Measurements from ENCODE around the gene GC. TPM values are rescaled to one million over a fixed set of nuclear protein-coding genes. Genes with fewer than 3 reads are reported as not detected.

GC gene
- total and polyA plus RNA-seq, 9 of the 15 experiments (the other 6 are each of a cell fraction or from before 2014, with no cell fraction given): 0.44 TPM; not detected in 8

DNA sequence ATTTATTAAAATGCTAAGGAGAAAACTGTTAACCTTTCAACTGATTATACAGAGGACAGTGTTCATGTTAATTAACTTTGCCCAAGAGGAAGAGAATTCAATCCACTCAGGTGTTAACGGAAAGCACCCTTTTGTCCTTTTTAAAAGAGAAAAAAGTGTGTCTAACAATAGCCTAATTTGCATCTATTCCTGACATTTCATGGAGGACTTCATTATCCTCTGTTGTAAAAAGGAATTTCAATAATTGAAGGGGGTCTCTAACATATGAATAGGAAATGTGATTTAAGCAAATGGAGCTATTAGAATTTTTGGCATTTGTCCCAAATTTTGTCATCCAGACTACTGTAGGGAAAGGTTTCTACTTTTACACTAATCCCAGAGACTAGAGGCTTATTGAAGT is 44.6 kb upstream of the GC start:
- peaks cover 4% of the 10 kb centered on the region in 2 experiments; a peak in 2 of 5 replicates for H3K4me1 ChIP-seq (replicated peaks in 1 of 2; ENCODE audit: control insufficient read depth in 2 of 2, insufficient read depth in 2 of 2, low read length in 2 of 2)
- H2AFZ ChIP-seq (ENCODE audit: low read depth, low read length): no peak overlapping the region
- no peaks in the 10 kb centered on the region for H3K79me2 ChIP-seq (ENCODE audit: control insufficient read depth, insufficient read depth, low read length)
- no peaks in the 10 kb centered on the region for H3K27me3 ChIP-seq (ENCODE audit: control insufficient read depth in 2 of 2, insufficient read depth in 2 of 2, low read length in 2 of 2)
- TF ChIP-seq, protein P1, sequence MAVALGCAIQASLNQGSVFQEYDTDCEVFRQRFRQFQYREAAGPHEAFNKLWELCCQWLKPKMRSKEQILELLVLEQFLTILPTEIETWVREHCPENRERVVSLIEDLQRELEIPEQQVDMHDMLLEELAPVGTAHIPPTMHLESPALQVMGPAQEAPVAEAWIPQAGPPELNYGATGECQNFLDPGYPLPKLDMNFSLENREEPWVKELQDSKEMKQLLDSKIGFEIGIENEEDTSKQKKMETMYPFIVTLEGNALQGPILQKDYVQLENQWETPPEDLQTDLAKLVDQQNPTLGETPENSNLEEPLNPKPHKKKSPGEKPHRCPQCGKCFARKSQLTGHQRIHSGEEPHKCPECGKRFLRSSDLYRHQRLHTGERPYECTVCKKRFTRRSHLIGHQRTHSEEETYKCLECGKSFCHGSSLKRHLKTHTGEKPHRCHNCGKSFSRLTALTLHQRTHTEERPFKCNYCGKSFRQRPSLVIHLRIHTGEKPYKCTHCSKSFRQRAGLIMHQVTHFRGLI (CRISPR knock-in tag; IDR thresholded peaks at IDR 0.05): no peak
- TF ChIP-seq SPI1 (IDR thresholded peaks at IDR 0.05; ENCODE audit: borderline replicate concordance, low read depth, low read length) (no peak), STAG1 (CRISPR knock-in tag; IDR thresholded peaks at IDR 0.05; ENCODE audit: borderline replicate concordance) (no peak), RUNX1 (IDR thresholded peaks at IDR 0.05; ENCODE audit: low read depth) (no peak), ZNF3 (CRISPR knock-in tag; IDR thresholded peaks at IDR 0.05) (no peak), ZNF551 (CRISPR knock-in tag; IDR thresholded peaks at IDR 0.05) (no peak), ZNF354B (CRISPR knock-in tag; IDR thresholded peaks at IDR 0.05) (no peak), YBX1 (IDR thresholded peaks at IDR 0.05) (no peak), MYBL2 (IDR thresholded peaks at IDR 0.05; ENCODE audit: low read depth) (no peak), MYBL2 (CRISPR knock-in tag; IDR thresholded peaks at IDR 0.05; ENCODE audit: borderline replicate concordance) (no peak), ZNF140 (CRISPR knock-in tag; IDR thresholded peaks at IDR 0.05) (no peak), RAD51 (IDR thresholded peaks at IDR 0.05; ENCODE audit: borderline replicate concordance, low read depth) (no peak), EGR1 (conservative IDR thresholded peaks at IDR 0.05) (no peak), TOE1 (IDR thresholded peaks at IDR 0.05; ENCODE audit: borderline replicate concordance) (no peak), TOE1 (CRISPR knock-in tag; IDR thresholded peaks at IDR 0.05; ENCODE audit: borderline replicate concordance, low read depth) (no peak), TEAD1 (CRISPR knock-in tag; IDR thresholded peaks at IDR 0.05) (no peak)
- TF ChIP-seq, protein P2, sequence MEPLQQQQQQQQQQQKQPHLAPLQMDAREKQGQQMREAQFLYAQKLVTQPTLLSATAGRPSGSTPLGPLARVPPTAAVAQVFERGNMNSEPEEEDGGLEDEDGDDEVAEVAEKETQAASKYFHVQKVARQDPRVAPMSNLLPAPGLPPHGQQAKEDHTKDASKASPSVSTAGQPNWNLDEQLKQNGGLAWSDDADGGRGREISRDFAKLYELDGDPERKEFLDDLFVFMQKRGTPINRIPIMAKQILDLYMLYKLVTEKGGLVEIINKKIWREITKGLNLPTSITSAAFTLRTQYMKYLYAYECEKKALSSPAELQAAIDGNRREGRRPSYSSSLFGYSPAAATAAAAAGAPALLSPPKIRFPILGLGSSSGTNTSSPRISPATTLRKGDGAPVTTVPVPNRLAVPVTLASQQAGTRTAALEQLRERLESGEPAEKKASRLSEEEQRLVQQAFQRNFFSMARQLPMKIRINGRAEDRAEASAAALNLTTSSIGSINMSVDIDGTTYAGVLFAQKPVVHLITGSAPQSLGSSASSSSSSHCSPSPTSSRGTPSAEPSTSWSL (CRISPR knock-in tag; IDR thresholded peaks at IDR 0.05; ENCODE audit: borderline replicate concordance): no peak
- H3K9me1 ChIP-seq (ENCODE audit: control insufficient read depth, insufficient read depth, low read length): no peaks in the 10 kb centered on the region
- no peak overlapping the region for H3K4me3 ChIP-seq
- no peak overlapping the region for H3K9ac ChIP-seq (ENCODE audit: insufficient read depth in 1 of 2, low read depth in 2 of 2, low read length in 2 of 2)
- 85% methylated on average over 1 of the region's 1 CpG for WGBS (ENCODE audit: insufficient coverage, low coverage, missing lambda C conversion rate)
- H3K27ac ChIP-seq (ENCODE audit: extremely low read depth, low read depth, low read length): no peak overlapping the region
- no peaks in the 10 kb centered on the region for H4K20me1 ChIP-seq (replicated peaks; ENCODE audit: control insufficient read depth, insufficient read depth, low read length)
- FAIRE-seq: no peak
- H3K36me3 ChIP-seq (ENCODE audit: control insufficient read depth, insufficient read depth, low read length): no peaks in the 10 kb centered on the region
- no peak for ATAC-seq
- CTCF ChIA-PET (ENCODE audit: low intra/inter-chr PET ratio): no interaction called here
- DNase-seq (ENCODE audit: extremely low read depth in 1 of 4, low spot score in 3 of 4): no peak
- H3K4me2 ChIP-seq (ENCODE audit: insufficient read depth, low read length): no peak overlapping the region
- intact Hi-C loops (cut with micrococcal nuclease) (no loop called here), in situ Hi-C loops (cut with MboI) (no loop called here)
- H3K9me3 ChIP-seq (replicated peaks; ENCODE audit: control insufficient read depth, insufficient read depth, low read depth, low read length): no peaks in the 10 kb centered on the region
- POLR2A ChIA-PET: no interaction called here
- no TSS peak for BruUV-seq (replicated peaks)

Measured in K562 (cell line).